ENCODE data around the gene HDAC1.
"Not testable (repeated sequence)": the region's sequence is repeated elsewhere in the genome, so short reads cannot be mapped to it uniquely, and the experiment has no call there.

The HDAC1 gene

DNA sequence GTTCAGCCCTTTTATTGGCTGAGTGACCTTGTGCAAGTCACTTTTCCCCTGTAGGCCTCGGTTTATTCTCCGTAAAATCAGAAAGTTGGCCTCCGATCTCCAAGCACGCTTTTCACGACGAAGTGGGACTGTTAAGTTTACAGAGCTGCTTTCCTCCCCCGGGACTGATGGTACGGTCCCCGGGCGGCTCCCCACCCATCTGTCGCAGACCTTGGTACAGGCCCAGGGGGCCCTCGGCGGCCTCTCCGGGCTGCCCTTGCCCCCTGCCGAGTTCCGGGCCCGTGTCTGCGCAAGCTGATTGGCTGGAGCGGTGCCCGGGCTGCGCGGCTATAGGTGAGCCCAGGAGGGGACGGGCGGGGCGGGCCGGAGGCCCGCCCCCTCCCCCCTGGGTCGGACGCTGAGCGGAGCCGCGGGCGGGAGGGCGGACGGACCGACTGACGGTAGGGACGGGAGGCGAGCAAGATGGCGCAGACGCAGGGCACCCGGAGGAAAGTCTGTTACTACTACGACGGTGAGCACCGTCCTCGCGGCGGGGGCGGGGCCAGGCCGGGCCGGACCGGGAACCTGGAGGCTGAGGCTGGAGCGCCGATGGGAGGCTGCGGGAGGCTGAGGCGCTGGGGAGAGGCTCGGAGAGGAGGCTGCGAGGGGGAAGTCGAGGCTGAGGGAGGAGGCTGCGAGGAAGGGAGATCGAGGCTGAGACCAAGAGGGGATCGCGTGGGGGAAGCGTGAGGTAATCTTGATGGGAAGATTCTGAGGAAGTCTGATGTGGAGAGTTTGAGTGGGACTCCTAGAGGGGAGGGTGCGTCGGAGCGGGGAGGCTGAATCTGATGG, at the start of gene HDAC1:
HDAC1 (plus strand) TSS at position 376 of the 831 bp plus-strand sequence; CDS start at position 463, 87 bp downstream.
- DNase-seq (ENCODE audit: low spot score) = peak; percentile 97

DNA sequence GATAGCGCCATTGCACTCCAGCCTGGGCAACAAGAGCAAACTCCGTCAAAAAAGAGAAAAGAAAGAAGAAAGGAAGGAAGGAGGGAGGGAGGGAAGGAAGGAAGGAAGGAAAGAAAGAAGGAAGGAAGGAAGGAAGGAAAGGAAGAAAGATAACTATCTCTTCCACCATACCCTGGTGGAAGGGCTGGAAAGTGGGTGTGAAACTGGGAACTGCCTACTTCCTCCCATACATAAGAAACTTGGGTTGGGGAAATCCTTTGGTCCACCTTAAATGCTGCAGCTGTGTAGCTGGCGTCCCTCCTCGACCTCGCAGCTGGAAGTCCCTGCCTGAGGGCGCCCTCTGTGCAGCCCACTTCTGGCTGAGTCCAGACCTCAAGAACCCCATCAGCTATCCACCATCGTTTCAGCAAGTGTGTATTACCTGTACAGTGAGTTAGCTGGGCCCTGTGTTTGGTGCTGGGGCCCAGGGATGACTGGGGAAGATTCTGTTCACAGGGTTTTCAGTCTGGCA, 49.5 kb upstream of the HDAC1 start:
- DNase-seq (ENCODE audit: low spot score) = no peak

DNA sequence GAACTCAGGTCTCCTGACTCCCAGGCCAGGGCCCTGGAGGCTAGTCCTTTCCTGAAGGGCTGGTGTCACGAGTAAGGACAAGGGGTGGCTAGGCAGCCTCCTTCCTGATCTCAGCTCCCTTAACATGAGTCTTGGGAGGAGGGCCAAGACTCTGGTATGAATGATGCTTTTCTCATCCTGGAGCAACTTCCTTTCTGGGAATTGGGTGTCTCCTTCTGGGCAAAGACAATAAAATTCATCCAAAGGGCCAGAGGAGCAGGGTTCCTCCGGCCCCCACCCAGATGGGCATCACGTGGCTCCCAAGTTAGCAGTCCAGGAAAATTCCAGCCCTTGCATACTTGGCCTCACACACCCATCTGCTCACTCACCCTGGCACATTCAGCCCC, 45.0 kb upstream of the HDAC1 start, which contains the start of gene FAM167B:
FAM167B (plus strand) TSS at position 335 of the 386 bp plus-strand sequence. CDS start 200 bp downstream, outside the sequence.
- DNase-seq (ENCODE audit: low spot score) = no peak

DNA sequence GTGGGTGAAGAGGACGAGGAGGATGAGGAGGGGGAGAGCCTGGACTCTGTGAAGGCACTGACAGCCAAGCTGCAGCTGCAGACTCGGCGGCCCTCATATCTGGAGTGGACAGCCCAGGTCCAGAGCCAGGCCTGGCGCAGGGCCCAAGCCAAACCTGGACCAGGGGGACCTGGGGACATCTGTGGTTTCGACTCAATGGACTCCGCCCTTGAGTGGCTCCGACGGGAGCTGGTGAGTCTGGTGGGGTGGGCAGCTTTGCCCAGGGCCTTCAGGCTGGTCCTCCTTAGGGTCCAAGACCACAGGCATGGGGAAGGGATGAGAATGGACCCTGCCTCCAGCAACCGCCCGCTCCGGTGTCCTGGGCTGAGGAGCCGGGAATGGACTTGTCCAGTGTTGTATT, 44.4 kb upstream of the HDAC1 start:
- DNase-seq (ENCODE audit: low spot score) = no peak

DNA sequence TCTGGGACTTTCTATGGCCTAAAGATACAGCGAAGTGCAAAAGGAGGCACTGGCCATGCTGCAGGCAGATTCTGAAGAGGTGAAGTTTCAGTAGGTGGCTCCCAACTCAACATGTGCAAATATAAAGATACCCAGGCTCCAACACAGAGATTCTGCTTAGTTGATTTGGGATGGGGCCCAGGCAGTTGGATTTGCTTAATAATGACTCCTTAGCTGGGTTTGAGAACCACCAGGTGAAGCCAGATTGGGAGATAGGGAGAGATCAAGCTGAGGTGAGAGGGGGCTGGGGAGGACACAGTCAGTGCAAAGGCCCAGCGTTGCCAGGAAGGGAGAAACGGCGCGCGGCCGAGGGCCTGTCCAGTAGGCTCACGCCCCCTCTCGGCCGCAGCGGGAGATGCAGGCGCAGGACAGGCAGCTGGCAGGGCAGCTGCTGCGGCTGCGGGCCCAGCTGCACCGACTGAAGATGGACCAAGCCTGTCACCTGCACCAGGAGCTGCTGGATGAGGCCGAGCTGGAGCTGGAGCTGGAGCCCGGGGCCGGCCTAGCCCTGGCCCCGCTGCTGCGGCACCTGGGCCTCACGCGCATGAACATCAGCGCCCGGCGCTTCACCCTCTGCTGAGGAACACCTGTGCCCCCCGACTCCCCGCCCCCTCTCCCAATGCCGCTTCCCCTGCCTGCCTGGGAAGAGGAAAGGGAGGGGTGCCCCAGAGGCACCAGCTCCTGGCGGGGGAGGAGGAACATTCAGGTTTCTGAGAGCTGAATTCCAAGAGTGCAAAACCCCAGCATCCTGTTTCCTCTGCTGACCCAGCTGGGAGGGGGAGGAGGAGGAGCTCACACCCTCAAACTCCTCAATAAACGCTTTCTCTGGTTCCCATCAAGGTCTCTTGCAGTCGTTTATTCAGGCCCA, 43.6 kb upstream of the HDAC1 start:
- peak; percentile 70 for DNase-seq (ENCODE audit: low spot score)

DNA sequence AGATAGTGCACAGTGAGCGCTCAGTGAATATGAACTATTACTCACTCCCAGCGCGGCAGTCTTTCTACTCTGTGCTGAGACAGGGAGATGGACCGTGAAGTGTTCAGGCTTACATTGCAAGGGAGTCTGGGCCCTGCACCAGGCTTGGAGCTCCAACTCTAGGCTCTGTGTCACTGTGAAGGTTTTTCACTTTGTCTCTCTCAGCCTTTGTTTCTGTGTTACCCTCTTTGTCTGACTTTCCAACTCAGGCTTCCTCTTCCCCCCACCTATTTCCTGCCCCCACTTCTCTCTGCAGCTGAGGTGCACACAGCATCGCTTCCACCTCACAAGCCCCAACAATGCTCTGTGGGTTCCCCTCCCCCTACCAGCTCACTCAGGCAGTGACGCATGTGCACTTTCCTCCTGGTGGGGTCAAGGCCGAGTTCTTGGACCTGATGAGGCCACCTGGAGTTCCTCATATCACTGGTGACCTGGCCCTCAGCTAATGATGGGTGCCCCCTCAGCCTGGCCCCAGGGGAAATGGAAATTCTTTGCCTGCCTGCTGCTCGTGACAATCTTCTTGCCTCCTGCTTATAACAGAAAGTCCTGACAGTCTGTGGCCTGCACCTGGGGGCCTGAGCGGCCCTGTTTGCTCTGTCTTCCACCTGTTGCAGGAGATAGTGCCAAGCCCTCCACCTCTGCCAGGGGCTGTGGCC, 41.9 kb upstream of the HDAC1 start:
- peak; percentile 92 for DNase-seq (ENCODE audit: low spot score)

DNA sequence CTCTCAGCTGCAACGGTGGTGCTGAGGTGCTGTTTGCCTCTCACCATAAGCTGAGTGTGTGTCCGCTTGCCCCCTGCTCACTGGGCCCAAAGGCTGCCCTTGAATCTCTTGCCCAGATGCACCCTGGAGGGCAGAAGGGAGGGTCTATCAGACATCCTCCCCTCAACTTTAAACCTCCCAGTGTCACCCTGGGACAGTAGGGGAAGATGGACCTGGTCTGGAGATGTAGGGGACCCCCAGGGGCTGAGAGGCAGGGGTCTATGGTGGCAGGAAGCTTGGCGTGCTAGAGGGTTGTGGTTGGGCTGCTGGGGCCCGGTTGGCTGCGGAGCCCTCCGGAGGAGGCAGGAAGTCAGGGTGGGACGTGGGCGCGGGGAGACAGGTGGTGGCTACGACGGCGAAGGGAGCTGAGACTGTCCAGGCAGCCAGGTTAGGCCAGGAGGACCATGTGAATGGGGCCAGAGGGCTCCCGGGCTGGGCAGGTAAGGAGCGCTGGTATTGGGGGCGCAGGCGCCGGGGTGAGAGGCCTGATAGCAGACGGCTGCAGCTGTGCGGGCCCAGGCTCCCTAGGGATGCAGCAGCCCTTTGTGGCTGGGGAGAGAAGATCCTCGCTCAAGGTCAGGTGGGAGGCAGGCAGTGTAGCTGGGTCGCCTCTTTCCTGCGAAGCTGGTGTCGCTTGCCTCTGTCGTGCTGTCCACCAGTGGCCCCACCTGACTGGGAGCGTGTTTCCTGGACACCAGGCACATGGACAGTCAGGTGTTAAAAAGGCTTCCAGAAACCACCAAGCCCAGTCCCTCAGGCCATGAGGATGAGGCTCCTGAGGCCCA, 40.8 kb upstream of the HDAC1 start, which contains the start of gene LCK:
LCK (plus strand) TSS at position 373 of the 824 bp plus-strand sequence. CDS start 23,065 bp downstream, outside the sequence.
- peak; percentile 73 for DNase-seq (ENCODE audit: low spot score)

DNA sequence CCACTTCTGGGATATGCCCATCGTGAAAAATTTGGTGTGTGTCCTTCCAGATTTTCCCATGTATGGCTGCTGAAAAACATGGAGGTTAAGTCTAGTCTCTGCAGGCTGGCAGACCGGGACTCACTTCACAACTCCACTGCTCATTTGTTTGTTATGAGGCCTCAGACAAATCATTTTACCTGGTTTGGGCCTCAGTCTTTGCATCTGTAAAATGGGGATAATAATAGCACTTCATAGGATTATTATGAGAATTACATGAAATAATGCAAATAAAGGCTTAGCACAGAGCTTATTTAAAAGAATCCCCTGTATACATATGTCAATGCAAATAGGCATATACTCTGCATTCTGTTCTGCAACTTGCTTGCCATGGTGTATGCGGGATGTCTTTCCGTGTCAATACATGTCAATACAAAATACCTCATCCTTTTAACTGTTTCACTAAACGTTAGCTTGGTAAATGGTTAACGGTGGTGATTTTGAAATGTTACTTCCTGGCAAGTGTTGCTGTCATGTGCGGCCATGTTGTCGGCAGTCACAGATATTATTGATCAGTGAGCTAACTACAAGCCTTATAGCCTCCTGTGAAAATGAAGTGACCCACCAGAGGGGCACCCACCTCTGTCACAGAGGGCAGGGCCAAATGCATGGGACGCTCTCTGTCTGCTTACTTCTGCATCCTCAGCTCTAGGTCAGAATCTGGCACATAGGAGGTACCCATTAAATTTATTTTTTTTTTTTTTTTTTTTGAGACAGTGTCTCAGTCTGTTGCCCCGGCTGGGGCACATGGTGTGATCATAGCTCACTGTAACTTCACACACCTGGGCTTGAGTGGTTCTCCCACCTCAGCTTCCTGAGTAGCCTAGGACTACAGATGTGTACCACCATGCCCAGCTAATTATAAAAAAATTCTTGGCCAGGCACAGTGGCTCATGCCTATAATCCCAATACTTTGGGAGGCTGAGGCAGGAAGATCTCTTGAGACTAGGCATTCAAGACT, 36.5 kb upstream of the HDAC1 start:
- DNase-seq (ENCODE audit: low spot score) = peak; percentile 38

DNA sequence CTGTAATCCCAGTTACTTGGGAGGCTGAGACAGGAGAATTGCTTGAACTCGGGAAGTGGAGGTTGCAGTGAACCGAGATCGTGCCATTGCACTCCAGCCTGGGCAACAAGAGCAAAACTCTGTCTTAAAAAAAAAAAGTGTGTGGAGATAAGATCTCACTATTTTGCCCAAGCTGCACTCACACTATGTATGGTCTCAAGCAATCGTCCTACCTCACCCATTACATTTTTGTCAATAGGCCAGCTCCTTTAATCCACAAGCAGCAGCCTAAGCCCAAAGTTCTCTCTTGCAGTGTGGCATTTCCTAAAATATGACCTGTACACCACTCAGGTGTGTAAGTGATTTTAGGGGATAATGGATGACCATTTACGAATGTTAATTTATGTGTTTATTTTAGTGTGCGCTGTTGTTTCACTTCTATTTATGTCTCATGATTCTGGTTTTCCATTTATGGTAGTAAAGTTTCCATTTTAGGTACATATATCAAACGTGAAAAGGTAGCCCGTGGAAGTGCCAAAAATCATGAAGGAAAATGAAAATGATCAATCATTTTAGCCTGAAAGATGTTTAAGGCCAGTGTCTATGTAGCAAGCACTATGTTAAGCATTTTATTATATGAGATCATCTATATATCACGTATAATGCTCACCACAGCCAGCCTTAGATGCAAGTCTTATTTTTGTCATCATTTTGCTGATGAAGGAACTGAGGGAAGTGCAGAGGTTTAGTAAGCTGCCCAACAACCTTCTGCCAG, 35.2 kb upstream of the HDAC1 start:
- DNase-seq (ENCODE audit: low spot score) = peak; percentile 29

DNA sequence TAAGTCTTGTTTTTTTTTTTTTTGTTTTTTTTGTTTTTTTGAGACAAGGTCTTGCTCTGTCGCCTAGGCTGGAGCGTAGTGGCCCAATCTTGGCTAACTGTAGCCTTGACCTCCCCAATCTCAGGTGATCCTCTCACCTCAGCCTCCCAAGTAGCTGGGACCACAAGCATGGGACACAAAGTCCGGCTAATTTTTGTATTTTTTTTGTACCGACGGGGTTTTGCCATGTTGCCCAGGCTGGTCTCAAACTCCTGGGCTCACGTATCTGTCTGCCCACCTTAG, 34.7 kb upstream of the HDAC1 start:
- no peak for DNase-seq (ENCODE audit: low spot score)

DNA sequence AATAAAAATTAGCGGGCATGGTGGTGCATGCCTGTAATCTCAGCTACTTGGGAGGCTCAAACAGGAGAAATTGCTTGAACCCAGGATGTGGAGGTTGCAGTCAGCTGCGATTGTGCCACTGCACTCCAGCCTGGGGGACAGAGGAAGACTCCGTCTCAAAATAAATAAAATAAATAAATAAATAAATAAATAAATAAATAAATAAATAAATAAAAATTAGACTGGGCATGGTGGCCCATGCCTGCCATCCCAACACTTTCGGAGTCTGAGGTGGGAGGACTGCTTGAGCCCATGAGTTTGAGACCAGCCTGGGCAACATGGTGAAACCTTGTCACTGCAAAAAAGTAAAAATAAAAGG, 28.7 kb upstream of the HDAC1 start:
- DNase-seq (ENCODE audit: low spot score) = not testable (repeated sequence)

DNA sequence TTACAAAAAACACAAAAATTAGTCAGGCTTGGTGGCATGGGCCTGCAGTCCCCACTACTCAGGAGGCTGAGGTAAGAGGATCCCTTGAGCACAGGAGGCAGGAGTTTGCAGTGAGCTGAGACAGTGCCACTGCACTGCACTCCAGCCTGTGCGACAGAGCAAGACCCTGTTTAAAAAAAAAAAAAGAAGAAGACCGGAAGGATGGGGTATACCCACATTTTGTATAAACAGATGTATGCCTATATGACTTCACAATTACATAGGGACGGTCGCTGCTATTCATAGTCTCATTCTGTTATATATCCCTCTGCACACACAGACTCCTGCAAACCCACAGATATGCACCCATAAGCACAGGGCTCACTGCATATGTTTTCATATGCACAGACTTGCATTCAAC, 28.1 kb upstream of the HDAC1 start:
- DNase-seq (ENCODE audit: low spot score) = peak; percentile 28

DNA sequence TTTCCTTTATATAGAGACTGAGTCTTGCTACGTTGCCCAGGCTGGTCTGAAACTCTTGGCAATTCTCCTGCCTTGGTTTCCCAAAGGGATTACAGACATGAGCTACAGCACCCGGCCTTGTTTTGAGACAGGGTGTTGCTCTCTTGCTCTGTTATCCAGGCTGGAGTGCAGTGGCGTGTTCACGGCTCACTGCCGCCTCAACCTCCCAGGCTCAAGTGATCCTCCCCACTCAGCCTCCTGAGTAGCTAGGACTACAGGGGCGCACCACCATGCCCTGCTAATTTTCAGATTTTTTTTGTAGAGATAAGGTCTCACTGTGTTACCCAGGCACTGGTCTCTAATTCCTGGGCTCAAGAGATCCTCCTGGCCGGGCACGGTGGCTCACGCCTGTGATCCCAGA, 26.0 kb upstream of the HDAC1 start:
- no peak for DNase-seq (ENCODE audit: low spot score)

DNA sequence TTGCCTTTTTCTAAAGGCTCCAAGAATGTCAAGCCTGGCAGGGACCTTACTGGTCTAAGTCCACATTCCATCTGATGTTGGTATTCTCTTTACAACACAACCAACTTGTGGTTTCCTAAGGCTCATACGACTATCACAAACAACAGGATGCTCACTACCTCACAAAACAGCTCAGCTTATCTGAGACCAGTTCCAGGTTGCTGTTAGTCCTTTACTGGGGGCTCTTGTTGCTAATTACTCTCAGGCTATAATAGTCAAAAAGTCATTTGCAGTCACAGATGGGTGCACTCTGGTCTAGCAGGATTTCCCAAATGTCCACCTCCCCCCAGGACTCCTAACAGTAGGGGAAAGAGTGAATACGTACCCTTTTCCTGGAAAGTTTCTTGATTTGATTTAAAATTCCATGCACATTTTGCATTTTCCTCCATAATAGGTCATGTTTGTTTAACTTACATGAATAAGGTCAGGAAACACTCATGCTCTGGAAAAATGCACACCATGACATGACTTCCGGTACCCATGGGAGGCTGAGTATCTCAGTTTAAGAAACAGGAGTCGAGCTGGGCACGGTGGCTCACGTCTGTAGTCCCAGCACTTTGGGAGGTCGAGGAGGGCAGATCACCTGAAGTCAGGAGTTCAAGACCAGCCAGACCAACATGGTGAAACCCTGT, 24.8 kb upstream of the HDAC1 start:
- DNase-seq (ENCODE audit: low spot score) = peak; percentile 45

DNA sequence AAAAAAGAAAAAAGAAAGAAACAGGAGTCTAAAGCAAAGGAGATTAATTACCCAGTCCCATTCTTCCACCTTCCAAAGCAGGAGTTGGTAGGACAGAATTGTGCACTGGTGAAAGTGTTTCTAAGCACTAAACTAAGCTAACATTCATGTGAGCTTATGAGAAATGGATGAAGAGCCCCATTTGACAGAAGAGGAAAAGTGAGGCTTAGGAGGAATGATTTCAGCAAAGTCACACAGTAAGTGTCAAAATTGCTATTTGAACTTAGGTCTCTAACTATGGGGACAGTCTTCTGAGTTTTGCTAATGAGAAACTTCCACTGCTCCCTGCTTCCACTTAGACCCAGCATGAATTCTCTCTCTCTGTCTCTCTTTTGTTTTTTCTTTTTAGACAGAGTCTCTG, 22.1 kb upstream of the HDAC1 start:
- DNase-seq (ENCODE audit: low spot score) = no peak

DNA sequence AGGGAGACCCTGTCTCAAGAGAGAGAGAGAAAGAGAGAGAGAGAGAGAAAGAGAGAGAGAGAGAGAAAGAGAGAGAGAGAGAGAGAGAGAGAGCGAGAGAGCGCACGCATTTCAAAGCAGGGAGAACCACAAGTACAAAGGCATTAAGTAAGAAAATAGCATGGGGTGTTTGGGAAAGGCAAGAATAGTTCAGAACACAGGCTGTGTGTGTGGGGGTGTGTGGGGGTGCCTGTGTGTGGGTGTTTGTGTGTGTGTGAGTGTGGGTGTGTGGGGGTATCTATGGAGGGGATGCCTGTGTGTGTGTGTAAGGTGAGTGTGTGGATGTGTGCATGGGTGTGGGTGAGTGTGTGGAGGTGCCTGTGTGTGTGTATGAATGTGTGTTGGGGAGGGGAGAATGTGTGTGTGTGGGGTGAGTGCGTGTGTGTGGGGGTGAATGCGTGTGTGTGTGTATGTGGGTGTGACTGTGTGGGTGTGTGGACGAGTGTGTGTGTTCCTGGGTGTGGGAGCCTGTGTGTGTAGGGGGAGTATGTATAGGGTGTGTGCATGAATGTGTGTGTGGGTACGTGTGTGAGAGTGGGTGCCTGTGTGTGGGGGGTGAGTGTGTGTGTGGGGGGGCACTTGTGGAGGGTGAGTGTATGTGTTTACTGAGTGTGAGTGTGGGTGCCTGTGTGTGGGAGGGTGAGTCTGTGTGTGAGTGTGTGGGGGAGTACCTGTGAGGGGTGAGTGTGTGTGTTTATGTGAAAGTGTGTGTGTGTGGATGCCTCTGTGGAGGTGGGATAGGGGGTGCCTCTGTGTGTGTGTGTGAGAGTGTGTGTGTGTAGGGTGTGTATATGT, 19.1 kb upstream of the HDAC1 start:
- DNase-seq (ENCODE audit: low spot score) = peak; percentile 37

DNA sequence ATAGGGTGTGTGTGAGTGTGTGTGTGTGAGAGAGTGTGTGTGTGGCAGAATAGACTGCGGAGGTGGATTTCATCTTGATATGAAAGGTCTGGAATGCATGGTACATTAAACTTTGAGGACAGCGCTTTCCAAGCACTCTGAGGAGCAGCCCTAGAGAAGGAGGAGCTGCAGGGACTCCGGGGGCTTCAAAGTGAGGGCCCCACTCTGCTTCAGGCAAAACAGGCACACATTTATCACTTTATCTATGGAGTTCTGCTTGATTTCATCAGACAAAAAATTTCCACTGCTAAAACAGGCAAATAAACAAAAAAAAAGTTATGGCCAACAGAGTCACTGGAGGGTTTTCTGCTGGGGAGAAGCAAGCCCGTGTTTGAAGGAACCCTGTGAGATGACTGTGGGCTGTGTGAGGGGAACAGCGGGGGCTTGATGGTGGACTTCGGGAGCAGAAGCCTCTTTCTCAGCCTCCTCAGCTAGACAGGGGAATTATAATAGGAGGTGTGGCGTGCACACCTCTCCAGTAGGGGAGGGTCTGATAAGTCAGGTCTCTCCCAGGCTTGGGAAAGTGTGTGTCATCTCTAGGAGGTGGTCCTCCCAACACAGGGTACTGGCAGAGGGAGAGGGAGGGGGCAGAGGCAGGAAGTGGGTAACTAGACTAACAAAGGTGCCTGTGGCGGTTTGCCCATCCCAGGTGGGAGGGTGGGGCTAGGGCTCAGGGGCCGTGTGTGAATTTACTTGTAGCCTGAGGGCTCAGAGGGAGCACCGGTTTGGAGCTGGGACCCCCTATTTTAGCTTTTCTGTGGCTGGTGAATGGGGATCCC, 18.3 kb upstream of the HDAC1 start:
- peak; percentile 90 for DNase-seq (ENCODE audit: low spot score)
